Breast epithelium (tissue), 3 donors: Measurements from ENCODE around the gene ACTRT2.

Experiments used
- POLR2AphosphoS5 ChIP-seq, 3 donors: sonication (generic); formaldehyde crosslinking; IDR thresholded peaks; one replicate each; pipeline ENCODE4 v1.6.1; 2017; ENCODE audit warnings: antibody characterized with exemption in 3 of 3
- TF ChIP-seq, protein P1 (sequence below), 3 donors: fragments of 450-650 bp; IDR thresholded peaks; one replicate each; pipeline ENCODE4 v1.5.1; 2016 to 2017; ENCODE audit warnings: antibody characterized with exemption in 3 of 3, mild to moderate bottlenecking in 3 of 3, moderate library complexity in 3 of 3

DNA sequence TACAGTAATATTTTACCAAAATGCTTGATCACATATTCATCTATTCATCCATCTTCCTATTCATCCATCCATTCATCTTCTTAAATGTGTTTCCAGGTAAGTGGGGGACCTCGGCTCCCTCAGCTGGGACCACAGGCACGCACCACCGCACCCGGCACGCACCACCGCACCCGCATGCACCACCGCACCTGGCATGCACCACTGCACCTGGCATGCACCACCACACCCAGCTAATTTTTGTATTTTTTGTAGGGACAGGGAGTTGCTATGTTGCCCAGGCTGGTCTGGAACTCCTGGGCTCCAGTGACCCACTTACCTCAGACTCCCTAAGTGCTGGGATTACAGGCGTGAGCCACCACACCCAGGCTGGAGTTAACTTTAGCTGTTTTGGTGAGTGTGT is 21.2 kb downstream of the ACTRT2 start:
- TF ChIP-seq, protein P1, sequence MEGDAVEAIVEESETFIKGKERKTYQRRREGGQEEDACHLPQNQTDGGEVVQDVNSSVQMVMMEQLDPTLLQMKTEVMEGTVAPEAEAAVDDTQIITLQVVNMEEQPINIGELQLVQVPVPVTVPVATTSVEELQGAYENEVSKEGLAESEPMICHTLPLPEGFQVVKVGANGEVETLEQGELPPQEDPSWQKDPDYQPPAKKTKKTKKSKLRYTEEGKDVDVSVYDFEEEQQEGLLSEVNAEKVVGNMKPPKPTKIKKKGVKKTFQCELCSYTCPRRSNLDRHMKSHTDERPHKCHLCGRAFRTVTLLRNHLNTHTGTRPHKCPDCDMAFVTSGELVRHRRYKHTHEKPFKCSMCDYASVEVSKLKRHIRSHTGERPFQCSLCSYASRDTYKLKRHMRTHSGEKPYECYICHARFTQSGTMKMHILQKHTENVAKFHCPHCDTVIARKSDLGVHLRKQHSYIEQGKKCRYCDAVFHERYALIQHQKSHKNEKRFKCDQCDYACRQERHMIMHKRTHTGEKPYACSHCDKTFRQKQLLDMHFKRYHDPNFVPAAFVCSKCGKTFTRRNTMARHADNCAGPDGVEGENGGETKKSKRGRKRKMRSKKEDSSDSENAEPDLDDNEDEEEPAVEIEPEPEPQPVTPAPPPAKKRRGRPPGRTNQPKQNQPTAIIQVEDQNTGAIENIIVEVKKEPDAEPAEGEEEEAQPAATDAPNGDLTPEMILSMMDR (IDR thresholded peaks at IDR 0.05), result no peak
- TF ChIP-seq POLR2AphosphoS5 (IDR thresholded peaks at IDR 0.05), result no peak
